HCT116 (cell line): ENCODE results near the gene ZP1.

Experiments
- CTCF ChIP-seq, 3 experiments: fragments of 200-600 bp in 1 of 3; sonication (generic) in 1 of 3; IDR thresholded peaks in 2 of 3; conservative IDR thresholded peaks in 1 of 3; 2 replicates each; pipeline ENCODE4 v1.5.1; 2012 to 2017; ENCODE audit warnings: low read depth in 2 of 3, low read length in 2 of 3, antibody characterized with exemption in 1 of 3, borderline replicate concordance in 1 of 3, control low read depth in 1 of 3, mild to moderate bottlenecking in 1 of 3, mixed read lengths in 1 of 3, mixed run types in 1 of 3, moderate library complexity in 1 of 3; ENCODE audit not compliant: insufficient read depth in 1 of 3
- EZH2 ChIP-seq: fragments of 200-600 bp; sonication (generic); IDR thresholded peaks from 2 replicates; pipeline ENCODE4 v1.6.1; 2017; ENCODE audit warnings: antibody characterized with exemption, mixed run types
- FOSL1 ChIP-seq: IDR thresholded peaks from 2 replicates; pipeline ENCODE4 v1.6.1; 2012; ENCODE audit warnings: low read depth
- JUND ChIP-seq: IDR thresholded peaks from 2 replicates; pipeline ENCODE4 v1.6.1; 2012
- MAX ChIP-seq: IDR thresholded peaks from 2 replicates; pipeline ENCODE4 v1.6.1; 2012
- POLR2A ChIP-seq: IDR thresholded peaks from 2 replicates; pipeline ENCODE4 v1.7.0; 2011; ENCODE audit warnings: borderline replicate concordance; ENCODE audit not compliant: insufficient read depth, insufficient read length; ENCODE audit errors: extremely low read depth
- POLR2AphosphoS5 ChIP-seq: IDR thresholded peaks from 2 replicates; pipeline ENCODE4 v1.6.1; 2011; ENCODE audit warnings: mild to moderate bottlenecking, low read depth, low read length, moderate library complexity
- RAD21 ChIP-seq: IDR thresholded peaks from 2 replicates; pipeline ENCODE4 v1.6.1; 2012; ENCODE audit warnings: low read depth, mild to moderate bottlenecking
- TCF7L2 ChIP-seq: IDR thresholded peaks from 2 replicates; pipeline ENCODE4 v1.7.0; 2011; ENCODE audit warnings: borderline replicate concordance, inconsistent platforms; ENCODE audit not compliant: insufficient read depth, insufficient read length; ENCODE audit errors: extremely low read depth
- YY1 ChIP-seq: IDR thresholded peaks from 2 replicates; pipeline ENCODE4 v1.6.1; 2011; ENCODE audit warnings: low read length, low read depth, moderate library complexity, mild to moderate bottlenecking; ENCODE audit not compliant: insufficient replicate concordance; ENCODE audit errors: extremely low read depth
- ZBTB33 ChIP-seq: IDR thresholded peaks from 2 replicates; pipeline ENCODE4 v1.6.1; 2011; ENCODE audit warnings: mild to moderate bottlenecking, low read length, moderate library complexity; ENCODE audit not compliant: insufficient replicate concordance; ENCODE audit errors: extremely low read depth
- ZFX ChIP-seq: fragments of 450-650 bp; IDR thresholded peaks from 2 replicates; pipeline ENCODE4 v1.6.1; 2017

- TF ChIP-seq MAX (no peak), JUND (no peak), EZH2 (no peak), CTCF (IDR thresholded peaks at IDR 0.05 in 2 of 3, conservative IDR thresholded peaks at IDR 0.05 in 1 of 3; ENCODE audit: borderline replicate concordance in 1 of 3, insufficient read depth in 1 of 3, low read depth in 2 of 3, low read length in 2 of 3) (no peak), RAD21 (no peak), POLR2A (no peak), POLR2AphosphoS5 (no peak), YY1 (no peak), TCF7L2 (no peak), FOSL1 (no peak), ZBTB33 (no peak), ZFX (no peak)
Observed at GRCh38 chr11:60870733-60871377, 3.5 kb downstream of the ZP1 start.
